Endothelial cell of umbilical vein (primary cell): ENCODE measurements around the gene BTAF1. TPM values are rescaled to one million over a fixed set of nuclear protein-coding genes. Genes with fewer than 3 reads are reported as not detected.

ENCODE experiments used
- BruUV-seq: library from RNA; stranded (reverse); fragments of 400-500 nt; replicated peaks from 2 replicates; lab custom pipeline; 2021; lab: Mats Ljungman, UMichigan
- CTCF ChIA-PET: fragments of 300-600, 350-600 bp; sonication (Branson Sonifier 250); formaldehyde crosslinking; loops from one replicate; lab custom pipeline; 2021; ENCODE audit warnings: antibody characterized with exemption, inconsistent platforms; lab: Charles Lee
- POLR2A ChIA-PET: fragments of 300-600, 350-600 bp; sonication (Branson Sonifier 250); formaldehyde crosslinking; loops from one replicate; lab custom pipeline; 2021; ENCODE audit warnings: antibody characterized with exemption, inconsistent platforms; lab: Charles Lee
- DNase-seq: peaks from one replicate; pipeline ENCODE4 v3.0.0-alpha.2; 2011; ENCODE audit warnings: low read depth, low spot score
- FAIRE-seq: peaks from 2 replicates; lab custom pipeline; 2011; peaks lifted over from hg19 to GRCh38; lab: Jason Lieb, UNC
- H2AFZ ChIP-seq: 2 replicates; pipeline ENCODE4 v1.6.0; 2012; ENCODE audit warnings: low read depth, low read length, control low read depth, inconsistent platforms
- H3K27ac ChIP-seq: 2 replicates; pipeline ENCODE4 v1.5.1; 2011; ENCODE audit warnings: low read depth, mild to moderate bottlenecking, control low read depth, low read length, moderate library complexity; ENCODE audit not compliant: insufficient read depth
- H3K27me3 ChIP-seq, 2 experiments: 2 replicates each; pipeline versions ENCODE4 v1.6.0 to v1.6.1; 2011; ENCODE audit warnings: low read length in 2 of 2, mixed read lengths in 1 of 2; ENCODE audit not compliant: control insufficient read depth in 2 of 2, insufficient read depth in 2 of 2
- H3K36me3 ChIP-seq, 2 experiments: 2 replicates in 1 of 2; 3 replicates in 1 of 2; pipeline ENCODE4 v1.5.1; 2011; ENCODE audit warnings: low read length in 2 of 2, mild to moderate bottlenecking in 1 of 2, moderate library complexity in 1 of 2; ENCODE audit not compliant: control insufficient read depth in 2 of 2, insufficient read depth in 2 of 2; ENCODE audit errors: extremely low read depth in 1 of 2
- H3K4me1 ChIP-seq: 3 replicates; pipeline ENCODE4 v1.5.1; 2011; ENCODE audit warnings: mild to moderate bottlenecking, low read length; ENCODE audit not compliant: control insufficient read depth, insufficient read depth; ENCODE audit errors: extremely low read depth
- H3K4me2 ChIP-seq: 2 replicates; pipeline ENCODE4 v1.6.1; 2011; ENCODE audit warnings: low read length, control low read depth, mixed read lengths; ENCODE audit not compliant: insufficient read depth
- H3K4me3 ChIP-seq, 3 experiments: fragments of 200-600 bp in 1 of 3; sonication (generic), shearing (Covaris generic) in 1 of 3; replicated peaks in 1 of 3; 2 replicates each; pipeline ENCODE4 v1.5.1; 2011 to 2016; ENCODE audit warnings: control low read depth in 3 of 3, low read length in 3 of 3, mild to moderate bottlenecking in 2 of 3, inconsistent platforms in 1 of 3, low read depth in 1 of 3, moderate library complexity in 1 of 3; ENCODE audit not compliant: insufficient read depth in 1 of 3
- H3K79me2 ChIP-seq: 2 replicates; pipeline ENCODE4 v1.6.0; 2012; ENCODE audit warnings: low read length, inconsistent platforms; ENCODE audit not compliant: control insufficient read depth, insufficient read depth
- H3K9ac ChIP-seq: replicated peaks from 2 replicates; pipeline ENCODE3; 2011; ENCODE audit warnings: low read length, control low read depth; ENCODE audit not compliant: insufficient read depth; ENCODE audit errors: extremely low read depth
- H3K9me1 ChIP-seq: replicated peaks from 3 replicates; pipeline ENCODE4 v1.6.0; 2011; ENCODE audit warnings: mild to moderate bottlenecking, low read length; ENCODE audit not compliant: control insufficient read depth, insufficient read depth; ENCODE audit errors: extremely low read depth
- H3K9me3 ChIP-seq: replicated peaks from 2 replicates; pipeline ENCODE4 v1.5.1; 2012; ENCODE audit warnings: low read length, inconsistent platforms; ENCODE audit not compliant: control insufficient read depth, insufficient read depth
- H4K20me1 ChIP-seq: replicated peaks from 2 replicates; pipeline ENCODE3; 2011; ENCODE audit warnings: mild to moderate bottlenecking, low read length; ENCODE audit not compliant: control insufficient read depth, insufficient read depth; ENCODE audit errors: extremely low read depth
- FOS ChIP-seq: IDR thresholded peaks from 2 replicates; pipeline ENCODE4 v1.6.1; 2011; ENCODE audit warnings: mild to moderate bottlenecking, low read length, moderate library complexity, borderline replicate concordance; ENCODE audit not compliant: insufficient read depth
- GATA2 ChIP-seq: IDR thresholded peaks from 2 replicates; pipeline ENCODE4 v1.7.0; 2011; ENCODE audit warnings: low read depth, mild to moderate bottlenecking, moderate library complexity, mixed read lengths, low read length; ENCODE audit not compliant: insufficient read length, insufficient read depth
- JUN ChIP-seq: IDR thresholded peaks from 2 replicates; pipeline ENCODE4 v1.6.1; 2011; ENCODE audit warnings: borderline replicate concordance, low read depth; ENCODE audit not compliant: insufficient read length, insufficient read depth
- POLR2A ChIP-seq: IDR thresholded peaks from 2 replicates; pipeline ENCODE4 v1.6.1; 2012; ENCODE audit warnings: low read depth, mild to moderate bottlenecking, control low read depth, low read length
- dilution Hi-C: fragments of 300-500 bp; cut with MboI; formaldehyde crosslinking; loops from one replicate; pipeline ENCODE4 v1.15.0; 2019; ENCODE audit warnings: low sequenced_read_pairs; ENCODE audit not compliant: extremely low pct_ligation_motif_present
- intact Hi-C: fragments of 100-400 bp; cut with micrococcal nuclease; formaldehyde crosslinking; loops from one replicate; pipeline ENCODE4 v1.10.0; 2022
- polyA plus RNA-seq, 4 experiments: library from polyadenylated mRNA; depleted of rRNA in 3 of 4; stranded (reverse) in 3 of 4; unstranded in 1 of 4; fragments of >200 nt; gene quantifications; 2 replicates each; pipeline versions ENCODE4 v1.2.1 to v1.2.3, GENCODE V29; 2011 to 2012; ENCODE audit warnings: missing spikeins in 1 of 4
- total RNA-seq: library from RNA; stranded (reverse); gene quantifications from 2 replicates; pipeline ENCODE4 v1.2.3, GENCODE V29; 2021

Gene BTAF1
- total and polyA plus RNA-seq, 2 donors (not counting 3 experiments of a cell fraction or from before 2014, with no cell fraction given): 9.9 to 23.1 TPM

DNA sequence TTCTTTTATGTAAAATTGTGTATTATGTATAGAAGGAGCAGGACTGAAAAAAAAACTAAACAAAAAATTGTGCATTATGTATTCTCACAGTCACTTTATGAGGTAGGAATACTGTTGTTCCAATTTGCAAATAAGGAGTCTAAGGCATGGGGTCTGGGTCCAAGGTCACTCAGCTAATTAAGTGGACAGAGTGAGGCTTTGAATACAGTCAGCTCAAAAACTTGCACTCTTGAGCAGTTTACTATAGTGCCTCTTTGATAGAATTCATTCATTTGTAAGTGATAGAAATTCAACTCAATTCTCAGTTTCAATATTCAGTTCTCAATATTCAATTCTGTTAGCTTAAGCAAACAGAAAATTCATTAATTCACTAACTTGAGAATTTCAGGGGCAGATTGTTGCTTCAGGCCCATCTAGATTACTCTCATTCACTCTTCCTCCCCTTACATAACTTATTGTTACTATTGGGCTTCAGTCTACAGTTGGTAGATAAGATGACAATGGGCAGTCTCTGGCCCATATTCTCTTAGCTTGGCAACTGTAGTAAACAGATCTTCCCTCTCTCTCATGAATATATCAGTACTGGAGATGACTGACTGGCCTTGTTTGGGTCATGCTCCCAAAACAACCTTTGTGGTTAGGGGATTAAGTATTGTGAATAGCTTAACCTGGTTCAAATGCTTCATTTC, 86.6 kb downstream of the BTAF1 start:
- Histone ChIP-seq H3K36me3 (peaks cover 3 to 10% of the 10 kb centered on the region in 2 experiments), H3K79me2 (no peaks in the 10 kb centered on the region), H3K4me3 (no peak overlapping the region), H3K9me3 (no peaks in the 10 kb centered on the region), H3K9me1 (no peaks in the 10 kb centered on the region), H3K27ac (no peak overlapping the region), H2AFZ (no peak overlapping the region), H3K4me2 (no peak overlapping the region), H3K9ac (no peak overlapping the region), H3K4me1 (peaks cover 4% of the 10 kb centered on the region), H4K20me1 (no peaks in the 10 kb centered on the region), H3K27me3 (no peaks in the 10 kb centered on the region)
- TF ChIP-seq FOS (no peak), GATA2 (no peak), POLR2A (no peak)
- intact Hi-C loops: no loop called here
- ChIA-PET POLR2A (no interaction called here), CTCF (interaction anchor here (1.0 to 2.0 kb wide), 3 partner anchors 17 to 426 kb away, joined by 3 to 6 read pairs (median 3); no protein-coding TSS in a partner anchor)
- no peak for FAIRE-seq
- no peak for DNase-seq
- no TSS peak for BruUV-seq
- dilution Hi-C loops: no loop called here

DNA sequence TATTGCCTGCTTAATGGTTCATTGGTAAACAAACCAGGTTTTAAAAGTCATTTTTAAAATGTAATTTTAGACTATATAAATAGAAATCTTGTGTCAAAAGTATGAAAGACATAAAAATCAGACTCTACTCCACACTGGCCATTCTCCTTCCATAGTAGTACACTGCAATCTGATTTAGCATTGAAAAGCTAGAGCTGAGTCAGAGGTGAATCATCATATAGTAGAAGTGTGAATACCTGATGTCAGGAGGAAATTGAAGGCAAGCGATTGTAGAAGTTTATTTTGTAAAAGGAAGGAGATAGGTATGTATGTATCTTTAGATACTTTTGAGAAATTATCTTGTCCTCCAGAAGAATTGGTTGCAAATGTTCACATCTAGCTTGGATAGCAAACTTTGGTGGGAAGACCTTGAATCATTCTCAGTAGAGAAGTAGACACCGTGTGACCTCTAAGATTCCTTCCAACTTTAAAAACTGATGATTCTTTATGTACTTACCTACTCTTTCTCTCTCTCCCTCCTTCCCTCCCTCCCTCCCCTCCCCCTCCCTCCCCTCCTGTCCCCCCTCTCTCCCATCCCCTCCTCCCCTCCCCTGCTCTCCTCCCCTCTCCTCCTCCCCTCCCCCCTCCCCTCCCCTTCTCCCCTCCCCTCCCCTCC, 88.1 kb downstream of the BTAF1 start:
- Histone ChIP-seq H3K27ac (no peak overlapping the region), H3K4me1 (peaks cover 4% of the 10 kb centered on the region), H3K27me3 (no peaks in the 10 kb centered on the region), H3K9me3 (no peaks in the 10 kb centered on the region), H3K9ac (no peak overlapping the region), H3K4me2 (no peak overlapping the region), H3K79me2 (no peaks in the 10 kb centered on the region), H4K20me1 (no peaks in the 10 kb centered on the region), H3K9me1 (no peaks in the 10 kb centered on the region), H3K36me3 (peaks cover 6 to 7% of the 10 kb centered on the region in 2 experiments), H3K4me3 (no peak overlapping the region), H2AFZ (no peak overlapping the region)
- TF ChIP-seq FOS (peak; percentile 88), JUN (peak; percentile 72), POLR2A (no peak)
- DNase-seq (peak; percentile 56), FAIRE-seq (peak; percentile 82)
- BruUV-seq: no TSS peak
- ChIA-PET POLR2A (interaction anchor here (0.6 kb wide), 1 partner anchor 80 kb away, joined by 3 read pairs; no protein-coding TSS in a partner anchor), CTCF (interaction anchor here (1.4 kb wide), 1 partner anchor 422 kb away, joined by 4 read pairs; no protein-coding TSS in a partner anchor)
- dilution Hi-C loops: no loop called here
- intact Hi-C loops: no loop called here
